Lung (tissue), 12 donors: ENCODE measurements around the gene HGS. TPM values are rescaled to one million over a fixed set of nuclear protein-coding genes. Genes with fewer than 3 reads are reported as not detected.
"Not testable (repeated sequence)": the region's sequence is repeated elsewhere in the genome, so short reads cannot be mapped to it uniquely, and the experiment has no call there.

Experiments used
- ATAC-seq: fragments of 200-7000 bp; cut with Tn5 transposase; one replicate; pipeline ENCODE4 v1.9.1; 2020; ENCODE audit warnings: moderate number of reproducible peaks; ENCODE audit not compliant: insufficient read depth, low FRiP score
- DNase-seq, 3 donors: peaks; one replicate each; pipeline ENCODE4 v3.0.0-alpha.2; 2013 to 2017
- H3K27ac ChIP-seq, 2 donors: one replicate each; pipeline ENCODE4 v1.5.1; 2013; ENCODE audit warnings: mild to moderate bottlenecking in 2 of 2, moderate library complexity in 2 of 2, control low read depth in 1 of 2, inconsistent platforms in 1 of 2, low read depth in 1 of 2, low read length in 1 of 2
- H3K27me3 ChIP-seq, 3 donors: one replicate each; pipeline ENCODE4 v1.5.1; 2013; ENCODE audit warnings: low read length in 2 of 3; ENCODE audit not compliant: control insufficient read depth in 3 of 3, insufficient read depth in 3 of 3
- H3K36me3 ChIP-seq, 4 donors: one replicate each; pipeline ENCODE4 v1.5.1; 2013; ENCODE audit warnings: low read length in 4 of 4, mild to moderate bottlenecking in 1 of 4, moderate library complexity in 1 of 4; ENCODE audit not compliant: control insufficient read depth in 4 of 4, insufficient read depth in 4 of 4
- H3K4me1 ChIP-seq, 5 donors: one replicate each; pipeline ENCODE4 v1.5.1; 2013; ENCODE audit warnings: low read length in 5 of 5, mild to moderate bottlenecking in 2 of 5, moderate library complexity in 1 of 5; ENCODE audit not compliant: control insufficient read depth in 5 of 5, insufficient read depth in 5 of 5
- H3K4me3 ChIP-seq: one replicate; pipeline ENCODE4 v1.5.1; 2013; ENCODE audit warnings: mild to moderate bottlenecking, control low read depth, moderate library complexity
- H3K9ac ChIP-seq, 2 donors: one replicate each; pipeline ENCODE4 v1.5.1; 2013; ENCODE audit warnings: low read length in 2 of 2, control low read depth in 1 of 2; ENCODE audit not compliant: insufficient read depth in 1 of 2
- H3K9me3 ChIP-seq, 4 donors: one replicate each; pipeline ENCODE4 v1.5.1; 2013; ENCODE audit warnings: low read length in 3 of 4, mild to moderate bottlenecking in 1 of 4, moderate library complexity in 1 of 4; ENCODE audit not compliant: control insufficient read depth in 4 of 4, insufficient read depth in 3 of 4
- CTCF ChIP-seq: IDR thresholded peaks from 2 replicates; pipeline ENCODE4 v1.5.1; 2012; ENCODE audit warnings: mild to moderate bottlenecking; ENCODE audit errors: control extremely low read depth, extremely low read depth
- WGBS, 2 donors: extraction: QIAGEN DNeasy Blood & Tissue Kit; methylation state at CpG; one replicate each; pipeline ENCODE4 v1.1.7; 2013; 5-methylcytosine and 5-hydroxymethylcytosine counted together
- polyA plus RNA-seq, 2 donors: library from polyadenylated mRNA; stranded (reverse); fragments of 200-250 nt; gene quantifications; one replicate each; pipeline ENCODE4 v1.2.1, GENCODE V29; 2013
- total RNA-seq, 2 donors: library from RNA; depleted of rRNA in 1 of 2; stranded (reverse); fragments of >200 nt in 1 of 2; gene quantifications; one replicate each; pipeline ENCODE4 v1.2.1, GENCODE V29; 2014 to 2021
- donor health status: control.
- donor health status: control.
- donor health status: Bipolar disorder and iron deficiency.
- donor health status: healthy.
- donor health status: DM: yes; HTN: yes; CAD: no.

HGS gene
- total and polyA plus RNA-seq, 4 donors, result 51.5 to 128 (median 108) TPM

GRCh38 chr17:81738801-81739393 lies 55.1 kb downstream of the HGS start:
- no peak overlapping the region for H3K27ac ChIP-seq
- no peak for DNase-seq
- WGBS, 2 donors, result 89 to 93% methylated on average over 27 of the region's 27 CpGs
- no peak for ATAC-seq
- H3K36me3 ChIP-seq, result no peaks in the 10 kb centered on the region
- H3K4me1 ChIP-seq, result peaks cover 0 to 6% (median 0%) of the 10 kb centered on the region in 5 donors
- no peak for TF ChIP-seq CTCF
- H3K9ac ChIP-seq, result no peak overlapping the region
- no peak overlapping the region for H3K4me3 ChIP-seq
- H3K9me3 ChIP-seq, result no peaks in the 10 kb centered on the region
- peaks cover 0 to 4% (median 0%) of the 10 kb centered on the region in 3 donors for H3K27me3 ChIP-seq

GRCh38 chr17:81739593-81739992 lies 55.8 kb downstream of the HGS start:
- 94 to 97% methylated on average over 8 of the region's 8 CpGs for WGBS, 2 donors
- not testable (repeated sequence) for H3K4me3 ChIP-seq, ATAC-seq, H3K27me3 ChIP-seq, H3K9me3 ChIP-seq, H3K9ac ChIP-seq, H3K4me1 ChIP-seq, DNase-seq, H3K27ac ChIP-seq, H3K36me3 ChIP-seq

- Histone ChIP-seq H3K27ac (no peak overlapping the region), H3K9ac (no peak overlapping the region), H3K36me3 (no peaks in the 10 kb centered on the region), H3K4me3 (no peak overlapping the region), H3K9me3 (no peaks in the 10 kb centered on the region), H3K27me3 (peaks cover 0 to 4% (median 0%) of the 10 kb centered on the region in 3 donors), H3K4me1 (peaks cover 0 to 4% (median 0%) of the 10 kb centered on the region in 5 donors)
- no peak for TF ChIP-seq CTCF
- 22 to 28% methylated on average over 28 of the region's 28 CpGs for WGBS, 2 donors
- DNase-seq (no peak), ATAC-seq (no peak)
These were observed 56.7 kb downstream of the HGS start for GRCh38 chr17:81740395-81740961.

GRCh38 chr17:81741049-81741593 lies 57.3 kb downstream of the HGS start:
- WGBS, 2 donors, result 40 to 48% methylated on average over 17 to 22 of the region's 22 CpGs
- H3K27me3 ChIP-seq, result peaks cover 0 to 4% (median 0%) of the 10 kb centered on the region in 3 donors
- no peaks in the 10 kb centered on the region for H3K36me3 ChIP-seq
- no peak for ATAC-seq
- H3K9ac ChIP-seq, result no peak overlapping the region
- DNase-seq, result no peak
- no peak overlapping the region for H3K27ac ChIP-seq
- H3K4me1 ChIP-seq, result no peaks in the 10 kb centered on the region
- no peak for TF ChIP-seq CTCF
- no peak overlapping the region for H3K4me3 ChIP-seq
- no peaks in the 10 kb centered on the region for H3K9me3 ChIP-seq
